Measurements from ENCODE around the gene EIF1AD.
"Not testable (repeated sequence)": the region's sequence is repeated elsewhere in the genome, so short reads cannot be mapped to it uniquely, and the experiment has no call there.

The EIF1AD gene, protein sequence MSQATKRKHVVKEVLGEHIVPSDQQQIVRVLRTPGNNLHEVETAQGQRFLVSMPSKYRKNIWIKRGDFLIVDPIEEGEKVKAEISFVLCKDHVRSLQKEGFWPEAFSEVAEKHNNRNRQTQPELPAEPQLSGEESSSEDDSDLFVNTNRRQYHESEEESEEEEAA

DNA sequence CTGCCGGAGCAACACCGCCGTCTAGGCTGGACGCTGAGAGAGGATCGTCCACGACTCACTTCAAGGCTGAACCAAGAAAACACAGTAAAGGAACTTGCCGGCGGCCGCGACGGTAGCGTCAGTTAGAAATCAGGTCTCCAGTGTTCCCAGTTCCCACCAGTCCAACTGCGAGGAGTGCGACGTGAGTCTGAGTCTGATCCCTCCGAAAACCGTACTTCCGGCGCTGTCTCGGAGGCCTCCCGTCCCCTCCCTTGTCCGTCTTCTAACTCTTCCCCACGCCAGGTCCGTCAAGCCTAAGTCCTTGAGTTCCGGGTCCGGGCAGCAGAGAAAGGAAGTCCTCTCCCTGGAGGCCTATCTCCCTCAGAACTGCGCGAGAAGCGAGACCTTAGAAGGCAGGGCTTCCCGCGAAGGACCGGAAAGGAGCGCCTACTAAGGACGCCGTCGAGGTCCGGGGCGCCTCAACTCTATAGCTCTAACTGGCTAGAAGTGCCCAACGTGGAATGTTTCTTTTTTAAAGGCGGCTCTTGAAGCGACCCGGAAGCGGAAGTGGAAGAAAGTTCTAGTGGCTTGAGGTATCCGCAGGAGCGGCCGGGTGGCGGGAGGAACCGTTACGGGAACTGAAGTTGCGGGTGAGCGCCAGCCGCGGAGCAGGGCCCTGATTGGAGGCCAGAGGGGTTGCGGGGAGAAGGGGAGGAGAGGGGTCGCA, at the start of gene EIF1AD, which contains the start of gene BANF1:
TSS of gene EIF1AD (minus strand) at position 216 of the 706 bp plus-strand sequence. CDS start 1,768 bp downstream, outside the sequence.
TSS of gene BANF1 (plus strand) at position 562 of the 706 bp plus-strand sequence. CDS start 748 bp downstream, outside the sequence.
- DNase-seq: peak; percentile 72 to 100 (median 96)

GRCh38 chr11:66051371-66051765, 49.4 kb upstream of the EIF1AD start:
- peak in 1 of 51 donors; percentile 26 for DNase-seq

DNA sequence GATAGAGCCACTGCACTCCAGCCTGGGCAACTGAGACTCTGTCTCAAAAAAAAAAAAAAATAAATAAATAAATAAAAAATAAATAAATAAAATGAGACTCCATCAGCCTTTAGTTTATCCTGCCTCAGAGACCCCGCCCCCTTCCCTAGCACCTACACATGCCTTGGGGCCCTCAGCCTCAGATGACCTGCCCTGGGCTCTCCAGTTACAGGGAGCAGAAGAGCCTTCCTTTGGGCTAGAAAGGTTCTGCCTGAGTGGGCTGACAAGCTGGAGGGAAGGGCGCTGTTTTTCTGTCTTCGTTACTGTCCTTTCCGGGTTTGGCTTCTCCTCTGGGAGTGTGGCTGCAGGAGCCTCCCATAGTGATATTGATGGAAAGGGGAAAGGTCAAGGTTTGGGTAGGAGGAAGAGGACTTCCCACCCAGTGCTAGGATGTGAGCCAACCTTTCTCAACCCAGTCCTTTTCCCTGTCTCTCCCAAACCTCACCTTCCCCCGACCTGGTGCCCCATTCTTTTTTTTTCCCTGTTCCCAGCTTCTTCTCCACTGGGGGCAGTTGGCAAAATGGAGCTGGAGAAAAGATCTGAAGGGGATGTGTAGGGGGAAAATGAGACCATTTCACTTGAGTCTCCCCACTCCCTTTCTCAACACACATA, 48.7 kb upstream of the EIF1AD start:
- no peak for DNase-seq

- DNase-seq: peak in 9 of 51 donors; percentile 7 to 39 (median 23)
These were observed 46.8 kb upstream of the EIF1AD start, which contains the start of gene GAL3ST3 for GRCh38 chr11:66048547-66049323. Gene GAL3ST3, minus strand, starts transcription at chr11:66049161. Its CDS starts 3,746 bp downstream, at chr11:66045415.

DNA sequence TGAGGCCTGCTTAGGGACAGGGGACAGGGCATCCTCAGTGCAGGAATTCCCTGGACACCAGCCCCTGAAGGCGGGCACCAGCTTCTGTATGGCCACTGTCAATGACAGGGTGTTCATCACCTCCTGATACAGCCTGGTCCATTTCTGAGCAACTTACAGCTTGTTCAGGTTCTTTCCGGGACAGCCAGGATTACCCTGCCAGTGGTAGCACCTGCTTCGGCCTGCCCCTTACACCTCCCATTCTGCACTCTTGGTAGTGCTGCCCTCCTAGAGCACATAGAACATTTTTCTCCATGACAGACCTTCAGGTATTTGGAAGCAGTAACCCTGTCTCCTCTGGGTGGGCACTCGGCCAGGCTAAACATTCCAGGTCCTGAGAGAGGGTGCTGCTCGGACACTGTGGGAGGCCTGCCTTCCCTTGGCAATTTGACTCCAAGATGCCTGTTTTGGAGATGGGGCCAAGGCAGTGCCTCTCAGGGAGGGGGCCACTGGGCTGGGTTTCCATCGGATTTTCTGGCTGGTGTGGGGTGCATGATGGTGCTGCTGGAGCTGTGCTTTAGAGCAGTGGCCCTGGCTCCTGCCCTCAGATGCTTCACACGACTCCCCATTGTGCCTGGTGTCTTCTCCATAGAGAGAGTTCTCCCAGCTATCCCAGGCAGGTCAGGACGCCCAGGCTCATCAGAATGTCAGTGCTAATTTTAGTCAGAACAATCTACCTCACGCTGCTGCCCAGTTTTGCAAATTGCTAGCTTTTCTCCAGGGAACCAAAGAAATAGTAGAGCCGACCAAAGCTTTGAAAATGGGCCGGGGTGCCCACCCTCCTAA, 45.8 kb upstream of the EIF1AD start:
- no peak for DNase-seq

- DNase-seq: no peak
These were observed 44.9 kb upstream of the EIF1AD start for GRCh38 chr11:66046901-66047300.

GRCh38 chr11:66045177-66045639, 43.3 kb upstream of the EIF1AD start:
- DNase-seq: peak in 49 of 51 donors; percentile 14 to 83 (median 58)

GRCh38 chr11:66044757-66045156, 42.8 kb upstream of the EIF1AD start:
- no peak for DNase-seq

DNA sequence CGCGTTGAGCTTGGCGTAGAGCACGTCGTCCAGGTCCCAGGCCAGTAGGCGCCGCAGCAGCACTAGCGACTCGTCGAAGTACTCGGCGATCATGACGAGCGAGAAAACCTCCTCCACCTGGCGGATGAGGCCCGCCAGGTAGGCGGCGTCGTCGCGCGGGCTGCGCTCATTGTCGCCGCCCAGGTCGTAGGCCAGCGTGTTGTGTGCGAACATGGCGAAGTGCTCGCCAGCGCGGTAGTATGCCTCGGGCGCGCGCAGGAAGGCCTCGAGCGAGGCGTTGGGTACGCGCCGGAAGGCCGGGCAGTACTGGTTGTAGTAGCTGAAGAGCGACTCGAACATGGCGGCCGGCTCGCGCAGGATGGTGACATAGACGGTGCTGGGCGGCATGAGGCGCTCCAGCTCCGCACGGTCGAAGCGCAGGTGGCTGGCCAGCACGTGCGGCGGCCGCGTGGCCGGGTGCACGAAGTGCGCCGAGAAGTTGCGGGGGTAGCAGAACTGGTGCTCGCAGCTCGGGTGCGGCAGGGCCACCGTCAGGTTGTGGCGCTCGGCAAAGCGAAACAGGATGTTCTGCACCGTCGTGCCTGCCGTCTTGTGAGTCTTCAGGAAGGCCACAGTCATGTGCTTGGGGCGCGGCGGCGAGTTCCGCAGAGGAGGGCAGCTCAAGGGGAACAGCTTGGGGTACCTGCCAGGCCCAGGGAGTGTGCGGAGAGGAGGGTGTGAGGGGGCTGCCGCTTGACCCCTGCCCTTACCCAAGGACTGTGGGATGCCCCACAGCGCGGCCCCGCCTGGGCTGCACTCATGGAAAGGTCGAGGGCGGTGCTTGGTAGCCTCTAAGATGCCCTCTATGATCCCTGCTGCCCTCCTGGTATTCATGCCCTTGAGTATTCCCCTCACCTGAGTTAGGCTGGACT, 41.3 kb upstream of the EIF1AD start:
- no peak for DNase-seq

- DNase-seq: no peak
These were observed 40.5 kb upstream of the EIF1AD start for GRCh38 chr11:66042227-66042995.

DNA sequence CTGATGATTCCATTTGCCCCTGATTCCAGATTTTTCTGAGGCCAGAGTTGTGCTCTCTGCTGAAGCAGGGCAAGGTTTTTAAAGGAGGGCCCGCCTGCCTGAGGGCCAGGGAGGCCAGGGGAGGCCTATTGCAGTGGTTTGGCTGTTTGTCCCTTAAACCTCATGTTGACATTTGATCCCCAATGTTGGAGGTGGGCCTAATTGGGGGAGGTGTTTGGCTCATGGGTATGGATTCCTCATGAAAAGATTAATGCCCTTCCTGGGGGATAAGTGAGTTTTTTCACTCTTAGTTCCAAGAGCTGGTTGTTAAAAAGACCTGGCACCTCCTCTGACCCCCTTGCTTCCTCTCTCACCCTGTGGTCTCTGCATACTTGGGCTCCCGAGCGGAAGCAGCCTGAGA, 37.8 kb upstream of the EIF1AD start:
- no peak for DNase-seq

DNA sequence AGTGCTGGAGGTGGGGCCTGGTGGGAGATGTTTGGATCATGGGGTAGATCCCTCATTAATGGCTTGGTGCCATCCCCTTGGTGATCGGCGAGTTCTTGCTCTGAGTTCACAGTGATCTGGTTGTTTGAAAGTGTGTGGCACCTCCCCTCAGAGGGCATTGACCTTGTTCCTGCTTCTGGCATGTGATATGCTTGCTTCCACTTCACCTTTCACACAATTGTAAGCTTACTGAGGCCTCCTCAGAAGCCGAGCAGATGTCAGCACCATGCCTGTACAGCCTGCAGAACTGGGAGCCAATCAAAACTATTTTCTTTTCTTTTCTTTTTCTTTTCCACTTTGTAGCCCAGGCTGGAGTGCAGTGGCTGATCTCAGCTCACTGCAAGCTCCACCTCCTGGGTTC, 35.4 kb upstream of the EIF1AD start:
- DNase-seq: no peak

DNA sequence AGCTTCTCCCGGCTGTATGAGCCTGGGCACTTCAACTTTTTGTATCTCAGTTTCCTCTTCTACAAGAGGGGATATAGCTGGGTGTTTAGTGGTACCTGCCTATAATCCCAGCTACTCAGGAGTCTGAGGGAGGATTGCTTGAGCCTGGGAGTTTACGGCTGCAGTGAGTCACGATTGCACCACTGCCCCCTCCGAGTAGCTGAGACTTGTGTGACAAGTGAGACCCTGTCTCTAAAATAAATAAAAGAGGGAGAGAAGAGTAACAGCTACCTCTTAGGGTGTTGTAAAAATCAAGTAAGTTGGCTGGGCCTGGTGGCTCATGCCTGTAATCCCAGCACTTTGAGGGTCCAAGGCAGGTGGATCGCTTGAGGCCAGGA, 34.4 kb upstream of the EIF1AD start:
- no peak for DNase-seq

- no peak for DNase-seq
These were observed 33.8 kb upstream of the EIF1AD start for GRCh38 chr11:66035653-66036333.

- DNase-seq: no peak
These were observed 31.2 kb upstream of the EIF1AD start for GRCh38 chr11:66032957-66033735.

GRCh38 chr11:66026017-66026529, 24.1 kb upstream of the EIF1AD start, which contains the start of gene CATSPER1:
Gene CATSPER1, minus strand, starts transcription at chr11:66026479. Its CDS starts 100 bp downstream, at chr11:66026379.
- no peak for DNase-seq

- not testable (repeated sequence) for DNase-seq
These were observed 21.2 kb upstream of the EIF1AD start for GRCh38 chr11:66023186-66023440.
